NB4 (cell line): ENCODE results near the gene LAMA4.

Experiments
- CTCF ChIP-seq: IDR thresholded peaks from one replicate; pipeline ENCODE4 v1.5.1; 2012; ENCODE audit warnings: low read depth, low read length
- POLR2A ChIP-seq: IDR thresholded peaks from 2 replicates; pipeline ENCODE4 v1.6.1; 2011; ENCODE audit warnings: mild to moderate bottlenecking; ENCODE audit not compliant: insufficient read length; ENCODE audit errors: extremely low read depth

GRCh38 chr6:112223070-112223861 is 31.1 kb downstream of the LAMA4 start:
- TF ChIP-seq CTCF = no peak
- no peak for TF ChIP-seq POLR2A
